Stimulated activated CD4-positive, alpha-beta T cell treated with anti-CD3 and anti-CD28 coated beads, Interleukin-15, amount 100 ng/mL, for 48 hours (primary cell): ENCODE results near the gene TAF1B.
"Not testable (repeated sequence)": the region's sequence is repeated elsewhere in the genome, so short reads cannot be mapped to it uniquely, and the experiment has no call there.

Experiments
- DNase-seq, 2 donors: peaks; one replicate each; pipeline ENCODE4 v3.0.0-alpha.2; 2020; ENCODE audit warnings: low read depth in 2 of 2

The TAF1B gene

DNA sequence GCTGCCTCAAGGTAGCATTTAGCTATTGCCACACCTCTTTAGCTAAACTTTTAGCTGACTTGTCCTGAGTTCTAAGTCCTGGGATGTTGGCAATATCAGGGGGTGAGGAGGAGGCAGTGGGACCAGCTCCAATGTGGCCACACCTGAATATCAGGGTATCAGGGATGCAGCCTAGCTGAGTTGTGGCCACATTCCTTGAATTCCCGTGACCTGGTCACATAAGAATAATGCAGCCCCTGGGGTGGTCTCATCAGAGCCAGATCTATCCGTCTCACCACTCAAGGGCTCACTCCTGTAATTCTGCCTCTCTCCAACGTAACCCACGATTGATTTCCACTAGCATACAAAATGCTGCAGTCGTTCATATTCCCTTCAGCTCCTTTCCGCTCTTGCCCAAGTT, 11.6 kb upstream of the TAF1B start:
- no peak for DNase-seq

DNA sequence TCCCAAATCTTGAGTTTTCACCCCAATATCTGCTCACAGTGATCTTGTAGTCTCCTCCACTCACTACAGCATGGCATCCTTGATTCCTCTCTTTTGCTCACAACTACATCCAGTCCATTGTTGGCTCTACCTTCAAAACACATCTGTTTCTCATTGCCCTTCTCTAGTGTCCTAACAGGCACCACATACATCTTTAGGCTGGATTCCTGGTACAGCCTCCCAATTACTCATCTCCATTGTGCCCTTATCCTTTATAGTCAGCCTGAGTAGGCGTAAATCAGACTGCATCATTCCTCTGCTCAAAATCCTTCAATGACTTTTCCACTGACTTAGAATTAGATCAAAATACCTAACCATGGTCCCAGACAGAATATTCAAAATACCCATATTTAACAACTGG, 10.7 kb upstream of the TAF1B start:
- DNase-seq, result no peak

DNA sequence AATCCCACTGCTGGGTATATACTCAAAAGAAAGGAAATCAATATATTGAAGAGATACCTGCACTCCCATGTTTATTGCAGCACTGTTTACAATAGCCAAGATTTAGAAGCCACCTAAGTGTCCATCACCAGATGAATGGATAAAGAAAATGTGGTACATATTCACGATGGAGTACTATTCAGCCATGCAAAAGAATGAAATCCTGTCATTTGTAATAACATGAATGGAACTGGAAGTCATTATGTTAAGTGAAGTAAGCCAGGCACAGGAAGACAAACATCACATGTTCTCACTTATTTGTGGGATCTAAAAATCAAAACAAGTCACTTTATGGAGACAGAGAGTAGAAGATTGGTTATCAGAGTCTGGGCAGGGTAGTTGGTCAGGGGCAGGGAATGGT, 8.2 kb upstream of the TAF1B start:
- DNase-seq, result not testable (repeated sequence)

DNA sequence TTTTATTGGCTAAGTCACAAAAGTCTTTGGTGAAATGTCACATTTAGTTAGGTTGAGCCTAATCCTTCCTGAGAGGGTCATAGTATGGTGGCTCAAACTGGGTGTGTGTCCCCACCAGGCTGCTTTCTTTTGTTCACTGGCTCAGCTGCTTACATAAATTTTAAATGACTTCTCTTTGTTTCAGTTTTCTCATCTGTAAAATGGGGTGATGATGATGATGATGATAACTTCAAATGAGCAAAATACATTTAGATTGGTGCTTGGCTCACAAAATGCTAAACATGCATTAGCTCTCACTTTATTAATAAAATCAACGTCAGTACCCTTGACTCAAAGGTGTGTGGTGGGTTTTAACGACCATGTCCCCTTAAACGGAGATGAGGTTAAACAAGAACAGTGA, 7.2 kb upstream of the TAF1B start:
- no peak for DNase-seq

DNA sequence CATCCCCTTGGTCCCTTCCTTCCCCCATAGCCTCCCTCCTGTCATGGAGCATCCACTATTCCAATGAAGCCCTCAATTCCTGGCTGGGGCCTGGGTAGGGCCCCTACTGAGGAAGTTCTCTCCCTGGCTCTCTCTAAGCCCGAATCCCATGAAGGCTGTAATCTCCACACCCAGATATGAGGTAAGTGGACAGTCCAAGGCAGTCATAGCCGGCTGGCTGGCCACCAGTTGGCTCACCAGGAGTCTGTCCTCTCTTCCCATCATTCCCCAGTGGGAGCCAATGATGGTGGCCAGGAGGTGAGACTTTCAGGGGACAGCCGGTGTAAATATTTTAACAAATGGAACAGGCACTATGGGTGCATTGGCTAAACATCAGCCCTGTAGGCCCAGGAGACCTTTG, 6.8 kb upstream of the TAF1B start:
- no peak for DNase-seq

DNA sequence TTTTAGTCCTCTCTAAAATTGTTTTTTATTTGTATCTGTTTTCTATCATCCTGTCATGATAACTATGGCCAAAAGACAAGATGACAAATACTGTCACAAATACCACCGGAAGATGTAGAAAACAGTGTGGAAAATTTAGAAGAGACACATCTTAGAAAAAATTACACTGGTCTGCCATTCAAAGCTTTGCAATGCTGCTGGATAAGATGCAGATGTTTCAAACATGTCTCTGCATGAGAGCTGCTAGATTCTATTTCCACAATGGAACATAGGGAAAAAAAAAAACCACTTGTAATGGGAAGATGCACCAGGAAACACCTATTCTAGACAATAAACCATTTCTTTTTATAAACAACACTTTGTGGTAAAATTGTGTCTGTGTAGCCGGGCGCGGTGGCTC, 5.8 kb upstream of the TAF1B start:
- no peak for DNase-seq

DNA sequence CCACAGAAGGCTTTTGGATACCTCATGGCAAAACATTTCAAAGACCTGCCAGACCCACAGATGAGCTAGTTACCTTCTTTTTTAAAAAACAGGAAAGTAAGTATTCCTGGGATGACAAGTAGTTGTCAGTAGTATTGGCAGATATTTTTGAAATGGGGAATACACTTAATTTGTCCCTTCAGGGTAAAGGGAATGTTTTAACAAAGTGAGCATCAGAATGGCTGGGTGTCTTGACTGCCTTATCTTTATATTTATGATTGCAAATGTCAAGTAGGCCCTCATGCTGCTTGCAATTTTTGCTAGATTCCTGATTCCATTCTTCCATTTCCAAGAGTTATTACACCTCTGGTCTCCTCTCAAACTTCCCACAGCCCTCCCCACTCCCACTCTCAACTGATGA, 4.9 kb upstream of the TAF1B start:
- no peak for DNase-seq

DNA sequence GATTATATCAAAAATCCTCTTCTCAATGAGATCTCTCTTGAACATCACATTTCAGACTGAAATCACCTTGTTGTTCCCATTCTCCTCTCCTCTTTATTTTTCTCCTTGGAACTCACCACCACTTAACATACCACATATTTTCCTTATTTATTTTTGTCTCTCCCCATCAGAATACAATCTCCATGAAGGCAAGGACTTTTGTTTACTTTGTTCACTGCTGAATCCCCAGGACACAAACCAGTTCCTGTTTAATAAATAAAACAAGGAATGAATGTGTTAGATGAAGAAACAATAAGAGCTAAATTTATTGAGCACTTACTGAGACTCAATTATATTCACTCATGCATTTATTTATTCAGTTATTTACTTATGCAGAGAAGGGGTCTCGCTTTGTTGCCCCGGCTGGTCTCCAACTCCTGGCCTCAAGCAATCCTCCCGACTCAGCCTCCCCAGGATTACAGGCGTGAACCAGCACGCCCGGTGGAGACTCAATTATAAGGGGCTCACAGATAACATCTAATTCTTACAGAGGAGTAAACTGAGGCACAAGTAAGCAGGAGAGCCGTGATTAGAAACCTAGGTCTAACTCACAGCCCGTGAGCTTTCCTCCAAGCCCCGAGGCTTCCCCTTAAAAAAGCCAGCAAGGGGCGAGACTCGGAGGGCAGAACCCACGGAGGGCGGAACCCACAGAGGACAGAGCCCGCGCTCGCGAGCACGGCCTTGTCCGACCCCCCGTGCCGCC, 616 bp upstream of the TAF1B start:
- DNase-seq, result no peak

DNA sequence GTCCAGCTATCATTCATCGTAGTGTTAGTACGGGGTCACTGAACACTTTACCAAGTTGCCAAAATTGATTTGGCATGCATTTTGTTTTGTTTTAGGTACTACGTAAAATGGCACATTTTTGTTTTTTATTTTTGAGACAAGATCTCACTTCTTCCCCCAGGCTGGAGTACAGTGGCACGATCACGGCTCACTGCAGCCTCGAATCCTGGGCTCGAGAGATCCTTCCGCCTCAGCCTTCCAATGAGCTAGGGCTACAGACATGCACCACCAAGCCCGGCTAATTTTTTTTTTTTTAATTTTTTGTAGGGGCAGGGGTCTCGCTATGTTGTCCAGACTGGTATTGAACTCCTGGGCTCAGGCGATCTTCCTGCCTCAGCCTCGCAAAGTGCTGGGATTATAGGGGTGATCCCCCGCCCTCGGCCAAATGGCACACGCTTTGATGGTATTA, 786 bp downstream of the TAF1B start:
- no peak for DNase-seq

DNA sequence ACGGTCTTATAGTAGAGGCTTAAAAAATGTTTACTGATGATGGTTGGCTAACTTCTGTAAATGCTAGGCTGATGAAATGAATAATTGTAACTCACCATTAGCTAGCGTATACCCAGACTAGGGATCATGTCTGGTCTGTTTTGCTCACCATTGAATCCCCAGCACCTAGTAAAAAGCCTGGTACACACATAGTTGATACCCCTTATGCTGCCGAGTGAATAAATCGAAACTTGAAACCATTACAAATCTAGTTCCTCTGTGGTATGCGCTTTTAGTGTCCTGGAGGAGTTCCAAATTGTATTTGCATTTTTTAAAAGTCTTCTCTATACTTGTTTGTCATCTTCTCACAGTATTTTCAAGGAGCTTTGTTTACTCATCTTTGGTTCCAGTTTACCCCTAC, 1.3 kb downstream of the TAF1B start:
- no peak for DNase-seq

DNA sequence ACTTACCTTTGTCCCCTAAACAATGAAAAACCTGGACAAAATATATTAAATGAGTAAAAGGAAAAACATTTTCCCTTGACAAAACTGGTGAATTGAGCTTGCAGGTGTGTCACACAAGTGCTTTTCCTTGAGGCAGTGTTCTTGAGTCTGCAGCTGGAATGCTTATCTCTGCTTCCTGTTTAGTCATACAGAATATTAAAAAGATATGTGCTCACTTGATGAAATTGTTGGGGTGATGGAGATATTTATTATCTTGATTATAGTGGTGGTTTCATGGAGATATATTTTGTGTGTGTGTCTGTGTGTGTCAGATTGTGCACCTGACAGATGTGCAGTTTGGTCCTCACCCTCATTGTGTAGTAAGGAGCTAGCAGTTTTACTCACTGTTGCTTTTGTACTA, 3.3 kb downstream of the TAF1B start:
- DNase-seq, result no peak

DNA sequence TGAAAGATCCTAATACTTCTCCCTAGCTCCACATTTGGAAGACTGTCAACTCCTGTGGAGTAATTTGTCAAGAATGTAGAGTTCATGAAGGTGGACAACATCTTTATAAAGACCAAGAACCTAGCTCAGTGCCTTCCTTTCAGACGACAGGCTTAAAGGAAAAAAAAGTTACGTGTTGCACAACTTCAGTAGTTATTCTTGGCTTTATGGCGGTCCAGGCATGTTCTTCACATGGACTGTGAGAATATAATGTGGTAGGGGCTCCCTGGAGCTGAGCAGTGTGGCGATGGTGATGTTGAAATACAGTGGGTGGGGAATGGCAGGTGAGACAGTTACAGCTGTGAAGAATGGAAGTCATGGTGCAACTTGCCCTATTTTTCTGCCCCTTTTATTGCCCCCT, 3.9 kb downstream of the TAF1B start:
- no peak for DNase-seq

DNA sequence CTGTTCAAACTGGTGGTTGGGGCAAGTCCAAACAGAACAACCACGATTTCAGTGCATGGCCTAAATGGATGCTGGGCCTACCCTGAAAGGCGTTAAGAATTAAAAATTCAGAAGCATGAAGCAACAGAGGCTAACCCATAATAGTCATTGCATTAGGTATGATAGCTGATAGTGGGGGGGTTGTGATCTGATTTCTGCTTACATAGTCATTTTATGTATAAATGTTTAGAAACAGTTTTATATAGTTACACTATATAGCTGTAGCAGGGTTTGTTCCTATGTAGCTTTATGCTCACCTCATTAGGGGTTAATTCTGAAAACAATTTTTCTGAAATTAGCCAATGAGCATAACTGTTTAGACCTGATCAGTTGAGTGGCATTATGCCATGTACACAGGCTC, 9.6 kb downstream of the TAF1B start:
- no peak for DNase-seq

DNA sequence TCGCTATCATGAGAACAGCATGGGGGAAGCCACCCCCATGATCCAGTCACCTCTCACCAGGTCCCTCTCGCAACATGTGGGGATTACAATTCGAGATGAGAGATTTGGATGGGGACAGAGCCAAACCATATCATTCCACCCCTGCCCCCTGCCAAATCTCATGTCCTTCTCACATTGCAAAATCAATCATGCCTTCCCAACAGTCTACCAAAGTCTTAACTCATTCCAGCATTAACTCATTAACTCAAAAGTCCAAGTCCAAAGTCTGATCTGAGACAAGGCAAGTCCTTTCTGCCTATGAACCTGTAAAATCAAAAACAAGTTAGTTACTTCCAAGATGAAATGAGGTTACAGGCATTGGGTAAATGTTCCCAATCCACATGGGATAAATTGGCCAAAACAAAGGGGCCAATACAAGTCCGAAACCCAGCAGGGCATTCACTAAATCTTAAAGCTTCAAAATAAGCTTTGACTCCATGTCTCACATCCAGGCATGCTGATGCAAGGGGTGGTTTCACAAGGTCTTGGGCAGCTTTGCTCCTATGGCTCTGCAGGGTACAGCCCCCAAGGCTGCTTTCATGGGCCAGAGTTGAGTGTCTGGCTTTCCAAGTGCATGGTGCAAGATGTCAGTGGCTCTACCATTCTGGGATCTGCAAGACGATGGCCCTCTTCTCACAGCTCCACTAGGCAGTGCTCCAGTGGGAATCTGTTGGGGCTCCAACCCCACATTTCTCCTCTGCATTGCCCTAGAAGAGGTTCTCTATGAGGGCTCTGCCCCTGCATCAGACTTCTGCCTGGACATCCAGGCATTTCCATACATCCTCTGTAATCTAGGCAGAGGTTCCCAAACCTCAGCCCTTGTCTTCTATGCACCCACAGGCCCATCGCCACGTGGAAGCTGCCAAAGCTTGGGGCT, 14.8 kb downstream of the TAF1B start:
- DNase-seq, result no peak

DNA sequence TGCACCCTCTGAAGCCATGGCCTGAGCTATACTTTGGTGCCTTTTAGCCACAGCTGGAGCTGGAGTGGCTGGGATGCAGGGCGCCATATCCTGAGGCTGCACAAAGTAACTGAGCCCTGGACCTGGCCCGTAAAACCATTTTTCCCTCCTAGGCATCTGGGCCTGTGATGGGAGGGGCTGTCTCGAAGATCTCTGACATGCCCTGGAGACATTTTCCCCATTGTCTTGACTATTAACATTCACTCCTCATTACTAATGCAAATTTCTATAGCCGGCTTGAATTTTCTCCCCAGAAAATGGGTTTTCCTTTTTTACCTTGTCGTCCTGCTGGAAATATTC, 15.4 kb downstream of the TAF1B start:
- no peak for DNase-seq

DNA sequence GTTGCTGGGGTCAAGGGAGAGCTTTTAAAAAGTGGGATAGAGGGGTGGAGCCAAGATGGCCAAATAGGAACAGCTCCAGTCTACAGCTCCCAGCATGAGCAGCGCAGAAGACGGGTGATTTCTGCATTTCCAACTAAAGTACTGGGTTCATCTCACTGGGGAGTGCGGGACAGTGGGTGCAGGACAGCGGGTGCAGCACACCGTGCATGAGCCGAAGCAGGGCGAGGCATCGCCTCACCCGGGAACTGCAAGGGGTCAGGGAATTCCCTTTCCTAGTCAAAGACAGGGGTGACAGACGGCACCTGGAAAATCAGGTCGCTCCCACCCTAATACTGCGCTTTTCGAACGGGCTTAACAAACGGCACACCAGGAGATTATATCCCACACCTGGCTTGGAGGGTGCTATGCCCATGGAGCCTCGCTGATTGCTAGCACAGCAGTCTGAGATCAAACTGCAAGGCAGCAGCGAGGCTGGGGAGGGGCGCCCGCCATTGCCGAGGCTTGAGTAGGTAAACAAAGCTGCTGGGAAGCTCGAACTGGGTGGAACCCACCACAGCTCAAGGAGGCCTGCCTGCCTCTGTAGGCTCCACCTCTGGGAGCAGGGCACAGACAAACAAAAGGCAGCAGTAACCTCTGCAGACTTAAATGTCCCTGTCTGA, 17.8 kb downstream of the TAF1B start:
- not testable (repeated sequence) for DNase-seq

DNA sequence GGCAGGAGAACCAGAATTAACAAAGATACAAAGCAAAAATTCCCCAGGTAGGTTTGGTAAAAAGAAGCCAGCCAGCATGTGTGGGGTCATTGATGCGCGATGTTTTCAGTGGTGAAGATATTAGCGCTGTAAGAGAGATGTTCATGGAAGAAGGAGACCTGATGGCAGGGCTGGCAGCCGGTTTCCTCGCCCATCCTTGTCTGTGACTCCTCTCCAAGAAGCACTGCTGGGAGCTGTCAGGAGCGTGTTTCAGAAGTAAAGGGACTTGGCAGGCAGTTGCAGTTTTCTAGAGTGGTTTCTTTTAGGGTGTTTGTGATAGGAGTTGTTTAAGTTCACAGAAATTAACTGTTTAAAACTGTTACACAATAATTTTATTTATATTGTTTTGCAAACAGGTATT, 24.6 kb downstream of the TAF1B start:
- DNase-seq, result no peak

DNA sequence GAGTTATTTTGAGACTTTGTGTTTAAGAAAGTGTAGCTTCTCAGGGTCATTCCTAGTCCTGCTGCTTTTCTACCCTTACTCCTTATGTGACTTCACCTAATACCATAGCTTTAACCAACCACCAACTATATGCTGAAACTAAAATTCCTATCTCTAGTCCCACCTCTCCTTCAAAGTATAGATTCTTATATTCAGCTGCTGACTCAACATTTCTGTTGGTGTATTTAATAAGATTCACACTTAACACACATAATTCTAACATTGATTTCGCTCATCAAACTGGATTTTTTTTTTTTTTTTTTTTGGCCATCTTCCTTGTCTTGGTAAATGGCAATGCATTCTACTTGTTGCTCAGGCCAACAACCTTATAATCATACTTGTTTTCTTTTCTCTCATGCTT, 30.1 kb downstream of the TAF1B start:
- no peak for DNase-seq

DNA sequence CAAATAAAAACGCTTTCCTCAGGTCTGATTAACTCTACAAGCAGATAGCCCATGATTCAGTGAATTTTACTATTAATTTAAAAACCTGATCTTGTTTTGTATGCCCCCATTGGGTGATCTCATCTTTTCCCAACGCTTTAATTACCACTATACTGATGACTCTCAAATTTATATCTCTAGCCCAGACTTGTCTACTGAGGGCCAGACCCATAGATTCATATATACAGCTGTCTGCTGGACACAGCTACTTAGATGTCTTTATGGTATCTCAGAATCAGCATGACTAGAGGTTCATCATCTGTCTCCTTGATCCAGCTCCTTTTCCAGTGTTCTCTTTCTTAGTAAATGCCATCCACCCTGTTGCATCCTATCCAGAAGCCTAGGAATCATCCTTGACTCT, 33.8 kb downstream of the TAF1B start:
- no peak for DNase-seq

DNA sequence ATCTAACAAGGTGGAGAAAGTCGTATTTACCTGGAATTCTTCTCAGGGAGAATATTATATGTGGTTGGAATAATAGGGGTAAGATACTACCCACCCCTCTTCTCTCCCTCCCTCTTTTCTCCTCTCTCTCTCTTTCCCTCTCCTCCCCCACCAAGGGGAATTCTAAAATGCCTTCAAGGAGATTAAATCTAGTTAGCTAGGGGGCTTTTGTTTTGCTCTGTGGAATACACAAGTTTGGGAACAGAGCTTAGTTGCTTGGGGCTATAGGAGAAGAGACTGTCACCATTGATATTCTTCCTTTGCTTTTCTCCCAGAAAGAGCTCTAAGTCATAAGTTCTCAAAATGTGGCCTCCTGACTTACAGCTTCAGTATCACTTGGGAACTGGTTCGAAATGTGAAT, 34.5 kb downstream of the TAF1B start:
- no peak for DNase-seq

DNA sequence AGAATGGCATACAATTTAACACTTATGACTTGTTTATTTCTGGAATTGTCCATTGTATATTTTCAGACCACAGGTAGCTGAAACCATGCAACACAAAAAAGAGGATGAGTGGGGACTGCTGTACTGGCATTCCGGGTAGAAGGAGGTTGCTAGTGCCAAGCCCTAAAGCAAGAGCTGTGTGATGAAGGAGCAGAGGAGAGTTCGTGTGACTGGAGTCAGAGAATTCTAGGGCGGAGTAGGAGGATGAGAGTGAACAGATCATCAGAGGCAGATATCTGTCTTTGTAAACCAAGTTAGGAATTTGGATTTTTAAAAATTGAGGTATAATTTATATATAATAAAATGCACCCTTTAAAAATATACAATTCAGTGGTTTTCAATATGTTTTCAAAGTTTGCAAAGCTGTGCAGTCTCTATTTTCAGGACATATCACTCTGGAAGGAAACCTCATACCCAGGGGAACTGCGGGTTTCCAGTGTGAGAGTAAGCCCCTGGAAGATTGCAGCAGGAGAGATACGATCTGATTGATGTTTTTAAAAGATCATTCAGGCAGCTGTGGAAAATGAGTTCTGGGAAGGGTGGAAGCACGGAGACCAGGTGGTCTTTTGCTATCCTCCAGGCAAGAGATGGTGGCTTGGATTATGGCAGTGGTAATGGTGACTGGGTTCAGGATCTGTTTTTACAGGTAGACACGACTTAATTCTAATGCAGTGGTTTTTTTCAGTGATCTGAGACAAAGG, 36.4 kb downstream of the TAF1B start:
- no peak for DNase-seq

DNA sequence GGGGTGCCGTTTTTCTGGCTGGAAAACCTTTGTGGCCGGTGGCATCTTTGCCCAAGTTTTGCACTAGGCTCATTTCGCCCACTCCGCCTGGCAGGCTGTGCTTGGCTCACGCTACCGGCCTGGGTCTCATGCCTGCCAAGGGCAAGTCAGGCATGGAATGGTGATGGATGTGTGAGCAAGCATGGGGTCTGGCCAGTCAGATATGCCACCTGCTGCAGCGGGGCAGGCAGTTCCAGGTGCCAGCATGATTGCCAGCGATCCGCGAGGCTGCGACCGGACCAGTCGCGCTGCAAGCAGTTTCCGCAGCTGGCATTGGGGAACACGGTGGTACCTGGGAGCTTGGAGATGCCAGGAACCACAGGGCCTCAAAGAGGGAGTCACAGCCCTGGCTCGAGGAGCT, 40.6 kb downstream of the TAF1B start:
- DNase-seq, result no peak
